ENCODE measurements around the gene CCT4. TPM values are rescaled to one million over a fixed set of nuclear protein-coding genes. Genes with fewer than 3 reads are reported as not detected.

The CCT4 gene, protein sequence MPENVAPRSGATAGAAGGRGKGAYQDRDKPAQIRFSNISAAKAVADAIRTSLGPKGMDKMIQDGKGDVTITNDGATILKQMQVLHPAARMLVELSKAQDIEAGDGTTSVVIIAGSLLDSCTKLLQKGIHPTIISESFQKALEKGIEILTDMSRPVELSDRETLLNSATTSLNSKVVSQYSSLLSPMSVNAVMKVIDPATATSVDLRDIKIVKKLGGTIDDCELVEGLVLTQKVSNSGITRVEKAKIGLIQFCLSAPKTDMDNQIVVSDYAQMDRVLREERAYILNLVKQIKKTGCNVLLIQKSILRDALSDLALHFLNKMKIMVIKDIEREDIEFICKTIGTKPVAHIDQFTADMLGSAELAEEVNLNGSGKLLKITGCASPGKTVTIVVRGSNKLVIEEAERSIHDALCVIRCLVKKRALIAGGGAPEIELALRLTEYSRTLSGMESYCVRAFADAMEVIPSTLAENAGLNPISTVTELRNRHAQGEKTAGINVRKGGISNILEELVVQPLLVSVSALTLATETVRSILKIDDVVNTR
- 109 to 121 TPM (median 118 TPM) in 3 replicates for total RNA-seq
- long read RNA-seq, transcript CCT4-201 (14 exons, 2,520 nt) = major isoform, 186 of 194 reads
- long read RNA-seq, partial matches to known transcripts = 2 of 194 reads
- long read RNA-seq, other reads (novel, unspliced or antisense) = 5 of 194 reads

DNA sequence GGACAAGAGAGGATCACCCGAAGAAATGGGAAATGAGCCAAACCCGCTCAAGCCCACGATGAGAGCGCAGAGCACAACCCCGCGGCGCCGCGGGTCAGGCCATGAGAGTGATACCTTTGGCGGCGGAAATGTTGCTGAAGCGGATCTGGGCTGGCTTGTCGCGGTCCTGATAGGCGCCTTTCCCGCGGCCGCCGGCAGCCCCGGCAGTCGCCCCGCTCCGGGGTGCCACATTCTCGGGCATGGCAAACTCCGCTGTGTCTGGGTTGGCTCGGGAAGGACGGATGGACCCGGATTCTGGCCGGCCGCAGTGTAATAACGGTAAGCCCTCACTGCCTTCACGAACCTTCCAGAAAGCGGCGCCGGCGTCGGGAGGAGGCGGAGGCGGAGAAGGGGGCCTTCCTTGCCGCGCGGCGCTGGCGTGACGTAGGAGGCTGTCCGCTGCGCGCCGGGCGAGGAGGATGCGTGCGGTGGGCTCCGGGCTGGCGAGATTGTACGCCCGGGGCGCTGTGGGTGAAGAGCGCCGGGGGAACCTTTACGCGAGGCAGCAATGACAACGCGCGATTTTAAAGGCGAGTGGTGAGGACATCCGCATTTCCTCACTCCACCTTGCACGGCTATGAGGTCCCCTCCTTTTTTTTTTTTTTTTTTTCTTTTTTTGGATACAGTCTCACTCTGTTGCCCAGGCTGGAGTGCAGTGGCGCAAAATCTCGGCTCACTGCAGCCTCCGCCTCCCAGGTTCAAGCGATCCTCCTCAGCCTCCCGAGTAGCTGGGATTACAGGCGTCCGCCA is at the start of gene CCT4:
Gene CCT4 (minus strand): TSS at position 390 of the 789 bp plus-strand sequence. CDS start 149 bp downstream, at position 241.
- Mint-ChIP-seq H3K27ac (ENCODE audit: unreplicated experiment) (peak within 1 kb of the TSS; percentile 100), H3K9me3 (ENCODE audit: low read depth) (no peaks in the 10 kb centered on the region), H3K4me3 (ENCODE audit: unreplicated experiment) (peak within 1 kb of the TSS; percentile 97), H3K36me3 (ENCODE audit: low read depth) (peaks cover 5% of the 10 kb centered on the region), H3K27me3 (ENCODE audit: low read depth) (no peaks in the 10 kb centered on the region), H3K4me1 (ENCODE audit: low read depth) (peaks cover 24% of the 10 kb centered on the region)
- TF ChIP-seq CTCF (IDR thresholded peaks at IDR 0.05) = no peak
- peak; percentile 94 for DNase-seq (ENCODE audit: low spot score)

DNA sequence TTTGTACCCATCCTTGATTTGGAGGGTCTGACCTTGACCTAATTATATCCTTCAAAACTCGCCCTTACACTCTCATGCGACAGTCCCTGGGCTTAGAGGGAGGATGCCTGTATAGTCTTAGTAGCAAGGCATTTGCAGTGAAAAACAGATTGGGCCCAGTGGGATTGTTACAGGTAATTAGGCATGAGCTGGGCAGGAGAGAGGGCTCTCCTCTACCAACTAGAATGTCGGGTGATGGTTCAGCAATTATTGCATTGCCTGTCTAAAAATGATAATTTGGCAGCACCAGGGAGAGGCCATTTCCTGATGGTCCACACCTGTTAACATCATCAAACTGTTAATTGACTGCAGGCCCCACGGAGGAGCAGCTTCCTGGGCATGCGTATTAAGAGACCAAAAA is 49.4 kb upstream of the CCT4 start:
- H3K9me3 Mint-ChIP-seq (ENCODE audit: low read depth) = no peaks in the 10 kb centered on the region
- no peak overlapping the region for H3K4me3 Mint-ChIP-seq (ENCODE audit: unreplicated experiment)
- no peak for TF ChIP-seq CTCF (IDR thresholded peaks at IDR 0.05)
- peaks cover 8% of the 10 kb centered on the region for H3K4me1 Mint-ChIP-seq (ENCODE audit: low read depth)
- no peak for DNase-seq (ENCODE audit: low spot score)
- peaks cover 2% of the 10 kb centered on the region for H3K36me3 Mint-ChIP-seq (ENCODE audit: low read depth)
- H3K27me3 Mint-ChIP-seq (ENCODE audit: low read depth) = no peaks in the 10 kb centered on the region
- H3K27ac Mint-ChIP-seq (ENCODE audit: unreplicated experiment) = no peak overlapping the region

DNA sequence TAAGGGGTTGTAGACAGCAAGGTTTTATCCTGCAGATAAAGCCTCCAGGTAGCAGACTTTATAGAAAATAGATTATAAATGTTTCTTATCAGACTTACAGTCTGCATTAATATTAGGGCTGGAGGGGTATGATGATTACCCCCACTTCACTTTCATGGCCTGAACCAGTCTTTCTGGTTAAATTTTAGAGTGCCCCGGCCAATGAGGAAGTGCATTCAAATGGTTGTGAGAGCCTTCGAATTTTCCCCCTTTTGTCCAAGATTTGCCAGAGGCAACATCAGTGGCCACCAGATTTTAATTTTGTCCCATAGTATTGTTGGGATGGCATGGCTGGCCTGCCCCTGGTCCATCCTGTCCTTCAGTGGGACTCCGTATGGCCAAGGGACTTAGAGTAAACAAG is 48.6 kb upstream of the CCT4 start:
- no peak for TF ChIP-seq CTCF (IDR thresholded peaks at IDR 0.05)
- Mint-ChIP-seq H3K36me3 (ENCODE audit: low read depth) (peaks cover 4% of the 10 kb centered on the region), H3K4me3 (ENCODE audit: unreplicated experiment) (no peak overlapping the region), H3K27ac (ENCODE audit: unreplicated experiment) (no peak overlapping the region), H3K27me3 (ENCODE audit: low read depth) (no peaks in the 10 kb centered on the region), H3K4me1 (ENCODE audit: low read depth) (peaks cover 8% of the 10 kb centered on the region), H3K9me3 (ENCODE audit: low read depth) (peaks cover 6% of the 10 kb centered on the region)
- no peak for DNase-seq (ENCODE audit: low spot score)

DNA sequence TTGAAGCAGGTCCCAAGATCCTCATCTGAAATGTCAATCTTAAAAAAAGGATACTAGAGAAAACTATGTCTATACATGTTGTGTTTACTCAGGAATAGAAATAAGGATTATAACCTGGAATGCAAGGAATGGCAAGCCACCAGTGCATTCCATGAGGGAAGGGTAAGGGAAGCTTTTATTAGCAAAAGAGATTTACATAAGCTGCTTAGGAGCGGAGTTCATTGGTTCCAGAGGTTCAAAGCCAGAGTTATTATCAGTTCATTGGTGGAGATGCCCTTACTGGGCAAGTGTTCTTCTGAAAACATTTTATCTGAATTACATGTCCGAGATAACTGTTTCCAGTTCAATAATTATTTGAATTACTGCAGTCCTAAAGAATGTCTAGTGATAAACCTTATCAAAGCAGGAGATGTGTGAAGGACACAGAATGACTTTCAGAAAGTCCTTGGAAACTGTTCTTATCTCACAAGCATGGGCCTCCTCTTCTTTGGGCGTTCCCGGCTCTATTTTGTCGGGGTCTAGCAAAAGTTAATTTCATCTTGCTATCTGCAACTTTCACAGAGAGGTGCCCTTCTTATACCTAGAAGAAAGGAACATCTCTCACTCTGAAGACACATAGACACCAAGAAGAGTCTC is 40.5 kb upstream of the CCT4 start:
- H3K9me3 Mint-ChIP-seq (ENCODE audit: low read depth) = peaks cover 6% of the 10 kb centered on the region
- no peak for TF ChIP-seq CTCF (IDR thresholded peaks at IDR 0.05)
- H3K36me3 Mint-ChIP-seq (ENCODE audit: low read depth) = peaks cover 6% of the 10 kb centered on the region
- no peaks in the 10 kb centered on the region for H3K27me3 Mint-ChIP-seq (ENCODE audit: low read depth)
- H3K4me3 Mint-ChIP-seq (ENCODE audit: unreplicated experiment) = no peak overlapping the region
- no peak for DNase-seq (ENCODE audit: low spot score)
- H3K27ac Mint-ChIP-seq (ENCODE audit: unreplicated experiment) = peak overlapping the region; percentile 20
- H3K4me1 Mint-ChIP-seq (ENCODE audit: low read depth) = peaks cover 30% of the 10 kb centered on the region

Data from chondrocyte (in vitro differentiated cells).